LHCN-M2 (cell line): Measurements from ENCODE around the gene HSF4. TPM values are rescaled to one million over a fixed set of nuclear protein-coding genes. Genes with fewer than 3 reads are reported as not detected.

ENCODE experiments used
- DNase-seq: peaks from one replicate; pipeline ENCODE4 v3.0.0-alpha.2; 2012; ENCODE audit warnings: low read depth
- total RNA-seq: library from RNA; depleted of rRNA; stranded (reverse); fragments of >200 nt; gene quantifications from 2 replicates; pipeline ENCODE4 v1.2.3, GENCODE V29; 2014

Gene HSF4
- total RNA-seq, 1 experiment from 2014 or later, result 29.1 TPM

DNA sequence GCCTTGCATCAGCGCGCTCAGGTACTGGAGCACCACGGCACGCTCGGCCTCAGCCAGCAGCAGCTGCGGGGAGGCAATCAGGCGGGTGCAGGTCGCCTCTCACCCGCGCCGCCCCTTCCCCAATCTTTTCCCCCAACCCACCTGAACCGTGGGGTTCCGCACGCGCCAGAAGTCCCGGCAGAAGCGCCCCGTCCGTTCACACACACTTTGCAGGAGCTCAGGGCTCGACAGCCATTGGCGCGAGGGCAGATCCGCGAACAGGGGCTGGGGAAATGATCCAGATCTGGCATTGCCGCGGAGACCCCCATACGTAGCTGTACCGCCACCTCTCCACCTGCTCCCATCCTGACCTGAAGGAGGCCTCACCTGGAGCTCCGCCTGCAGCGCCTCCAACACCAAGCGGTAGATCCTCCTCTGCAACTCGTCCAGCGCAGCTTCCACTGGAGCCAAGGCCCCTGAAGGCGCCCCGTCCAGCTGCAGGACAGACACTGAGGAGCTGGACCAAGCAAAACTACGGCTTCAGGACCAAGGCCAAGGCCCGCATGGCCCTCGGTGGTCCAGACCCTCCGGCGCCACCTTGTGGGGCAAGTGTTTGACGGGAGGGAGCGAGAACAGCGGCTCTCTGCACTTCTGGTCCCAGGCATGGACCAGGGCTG, 20.6 kb downstream of the HSF4 start:
- DNase-seq, result peak; percentile 90

DNA sequence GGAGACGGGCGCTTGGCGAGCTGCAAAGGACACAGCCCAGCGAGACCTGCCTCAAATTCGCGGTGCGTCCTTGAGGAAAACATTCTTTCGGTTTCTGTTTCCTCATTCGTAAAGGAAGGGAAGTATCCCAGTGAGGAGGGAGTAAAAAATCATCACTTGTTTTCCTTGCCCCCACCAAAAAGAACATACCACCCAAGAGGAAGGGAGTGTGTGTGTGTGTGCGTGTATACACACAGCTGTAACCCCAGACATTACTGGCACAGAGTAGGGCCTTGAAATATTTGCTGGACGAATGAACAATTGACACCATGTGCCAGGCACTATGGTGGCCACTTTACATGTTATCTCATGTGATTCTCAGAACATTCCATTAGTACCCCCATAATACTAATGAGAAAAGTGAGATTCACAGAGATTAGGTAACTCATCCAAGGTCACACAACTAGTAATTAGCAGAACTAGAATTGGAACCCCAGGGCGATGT, 21.1 kb downstream of the HSF4 start:
- no peak for DNase-seq

DNA sequence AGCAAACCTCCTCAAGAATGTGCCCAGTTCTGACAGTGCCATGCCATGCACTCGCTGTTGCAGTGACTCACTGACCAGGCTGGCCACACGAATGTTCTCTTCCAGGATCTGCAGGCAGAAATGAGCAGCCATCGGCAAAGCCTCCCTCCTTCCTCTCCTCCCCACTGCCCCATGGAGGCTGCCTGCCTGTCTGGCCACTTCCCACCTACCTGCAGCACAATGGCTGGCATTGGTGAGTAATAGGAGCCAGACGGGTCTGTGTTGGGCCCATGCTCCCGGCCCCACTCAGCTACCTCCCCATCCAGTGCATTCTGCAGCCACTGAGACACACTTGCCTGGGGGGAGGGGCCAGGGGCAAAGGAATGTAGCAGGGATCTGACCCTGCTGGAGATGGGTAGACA, 22.0 kb downstream of the HSF4 start:
- peak; percentile 92 for DNase-seq

DNA sequence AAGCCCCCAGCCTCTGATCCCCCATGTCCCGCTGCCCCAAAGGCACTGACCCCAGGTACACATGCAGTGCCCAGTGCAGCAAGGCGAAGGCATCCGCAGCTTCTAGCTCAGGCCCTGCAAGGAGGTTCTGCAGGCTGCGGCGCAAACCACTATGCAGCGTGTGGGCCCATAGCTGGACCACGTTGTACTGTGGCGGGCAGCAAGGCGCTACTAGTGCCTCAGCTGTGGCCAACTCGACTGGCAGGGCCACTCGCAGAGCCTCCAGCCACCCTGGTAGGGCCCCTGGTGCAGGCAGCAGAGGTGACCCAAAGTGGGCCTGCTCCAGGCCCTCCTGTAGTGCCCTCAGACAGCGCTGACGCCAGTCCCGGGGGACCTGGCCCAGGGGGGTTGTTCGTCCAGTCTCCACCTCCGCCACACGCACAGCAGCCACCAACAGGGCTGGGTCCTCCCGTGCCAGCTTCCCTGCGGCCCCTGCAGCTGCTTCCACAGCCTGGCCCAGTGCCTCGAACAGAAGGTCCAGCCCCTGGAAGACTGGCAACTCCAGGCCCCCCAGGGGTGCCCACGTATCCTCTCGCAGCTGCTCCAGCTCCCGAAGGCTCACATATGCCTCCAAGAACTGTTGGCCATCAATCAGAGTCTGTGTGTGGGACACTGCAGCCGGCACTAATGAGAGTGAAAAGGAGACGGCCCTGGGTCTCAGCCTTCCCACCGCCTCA, 22.8 kb downstream of the HSF4 start:
- peak; percentile 87 for DNase-seq

DNA sequence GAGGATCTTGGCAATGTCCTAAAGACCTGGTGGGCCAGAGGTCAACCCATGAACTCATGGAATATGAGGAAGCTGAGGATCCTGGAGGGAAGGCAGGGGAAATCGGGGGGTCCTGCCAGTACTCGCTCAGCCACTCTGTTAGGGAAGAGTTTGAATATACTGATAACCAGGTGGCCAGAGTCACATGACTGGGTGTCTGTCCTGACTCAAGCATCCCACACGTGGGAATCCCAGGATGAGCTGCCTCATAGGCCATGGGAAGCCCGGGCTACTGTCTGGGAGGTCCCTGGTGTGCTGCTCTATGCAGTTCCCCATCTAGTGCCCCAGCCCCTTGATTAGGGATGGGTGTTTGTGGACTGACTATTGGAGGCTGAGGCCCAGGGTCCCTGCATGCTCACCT, 23.8 kb downstream of the HSF4 start:
- no peak for DNase-seq

DNA sequence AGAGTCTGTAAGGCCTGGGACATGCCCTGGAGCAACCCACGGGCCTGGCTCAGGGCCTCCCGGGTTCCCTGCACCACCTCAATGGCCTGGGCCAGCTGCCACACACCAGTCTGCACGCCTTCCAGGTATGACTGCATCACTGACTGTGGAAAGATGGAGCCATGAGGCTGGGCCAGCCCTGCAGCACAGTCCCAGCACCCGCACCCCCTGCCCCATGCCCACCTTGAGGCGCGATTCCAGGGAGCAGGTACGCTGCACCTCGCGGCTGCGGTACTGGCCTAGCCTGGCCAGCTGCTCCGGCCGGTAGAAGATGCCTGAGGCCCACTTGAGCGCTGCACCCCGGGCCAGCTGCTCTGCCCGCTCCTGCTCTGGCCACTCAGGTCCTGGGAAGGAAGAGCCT, 24.3 kb downstream of the HSF4 start:
- DNase-seq, result no peak

DNA sequence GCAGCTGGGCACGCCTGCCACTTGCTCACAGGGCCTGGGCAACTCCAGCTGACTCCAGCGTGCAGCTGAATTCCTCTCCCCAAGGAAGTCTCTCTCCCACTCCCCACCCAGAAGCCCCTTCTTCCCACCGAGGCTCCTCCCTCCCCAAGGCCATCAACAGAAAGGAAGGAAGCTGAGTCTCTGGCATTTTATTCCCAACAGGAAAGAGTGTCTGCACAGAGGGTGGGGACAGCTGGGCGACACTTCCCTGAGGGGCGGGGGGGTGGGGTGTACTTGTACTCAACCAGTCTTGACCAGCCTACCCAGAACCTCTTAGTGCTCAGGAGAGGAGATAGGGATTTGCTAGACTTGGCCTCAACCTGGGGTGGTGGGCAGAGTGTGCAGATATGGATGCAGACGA, 25.5 kb downstream of the HSF4 start, which contains the start of gene EXOC3L1:
Gene EXOC3L1, minus strand, starts transcription at position 96 of the 400 bp plus-strand sequence. CDS start 460 bp downstream, outside the sequence.
- no peak for DNase-seq

DNA sequence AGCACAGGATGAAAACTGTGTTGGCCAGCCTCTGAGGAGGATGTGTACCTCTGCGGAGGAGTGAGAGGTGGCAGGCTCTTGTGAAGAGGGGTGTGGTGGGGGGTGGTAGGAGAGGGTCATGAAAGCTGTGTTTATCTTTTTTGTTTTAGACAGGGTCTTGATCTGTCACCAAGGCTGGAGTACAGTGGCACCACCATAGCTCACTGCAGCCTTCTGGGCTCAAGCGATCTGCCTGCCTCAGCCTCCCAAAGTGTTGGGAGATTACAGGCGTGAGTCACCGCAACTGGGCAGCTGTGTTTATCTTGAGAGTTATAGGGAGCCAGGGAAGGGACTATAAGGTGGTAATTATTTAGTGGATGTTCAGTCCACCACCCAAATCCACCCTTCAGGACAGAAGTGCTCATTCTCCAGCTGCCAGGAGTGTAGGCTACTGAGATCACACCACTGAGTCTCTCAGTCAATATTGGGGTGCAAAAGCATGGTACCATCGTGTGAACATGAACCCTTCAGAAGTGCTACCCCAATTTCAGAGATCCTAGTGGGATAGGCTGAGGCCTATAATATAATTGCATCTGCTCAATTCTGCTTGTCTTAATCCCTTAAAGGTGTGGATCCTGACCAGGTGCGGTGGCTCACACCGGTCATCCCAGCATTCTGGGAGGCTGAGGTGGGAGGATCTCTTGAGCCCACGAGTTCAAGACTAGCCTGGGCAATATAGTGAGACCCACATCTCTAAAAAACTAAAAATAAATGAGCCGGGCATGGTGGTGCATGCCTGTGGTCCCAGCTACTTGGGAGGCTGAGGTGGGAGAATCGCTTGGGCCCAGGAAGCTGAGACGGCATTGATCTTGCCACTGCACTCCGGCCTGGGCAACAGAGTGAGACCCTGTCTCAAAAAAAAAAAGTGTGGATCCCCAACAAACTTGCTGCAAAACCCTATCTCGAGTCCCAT, 26.2 kb downstream of the HSF4 start:
- peak; percentile 75 for DNase-seq

DNA sequence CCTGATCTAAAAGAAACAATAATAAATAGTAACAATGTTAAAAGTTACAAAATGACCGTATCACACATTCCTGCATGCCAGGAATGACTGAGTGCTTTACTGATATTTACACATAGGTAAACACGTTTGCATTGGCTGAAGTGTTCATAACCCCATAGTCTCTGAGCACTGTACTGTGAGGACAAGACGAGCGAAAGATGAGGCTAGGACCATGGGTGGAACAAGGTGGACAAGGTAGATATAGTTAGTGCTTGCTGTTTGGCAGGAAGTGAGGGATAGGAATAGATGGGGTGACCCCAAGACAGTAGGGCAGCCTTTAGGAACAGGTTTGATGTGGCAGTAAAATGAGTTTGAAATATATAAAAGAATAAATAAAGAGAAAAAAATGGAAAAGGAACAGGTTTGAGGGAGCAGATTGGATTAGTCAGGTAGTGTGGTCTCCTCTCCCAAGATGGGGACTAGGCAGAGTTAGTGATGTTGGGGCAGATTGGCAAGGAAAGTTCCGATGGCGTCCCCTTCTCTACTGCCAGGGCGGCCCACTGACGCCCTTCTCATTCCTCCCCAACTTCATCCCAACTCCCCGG, 27.0 kb downstream of the HSF4 start:
- DNase-seq, result no peak

DNA sequence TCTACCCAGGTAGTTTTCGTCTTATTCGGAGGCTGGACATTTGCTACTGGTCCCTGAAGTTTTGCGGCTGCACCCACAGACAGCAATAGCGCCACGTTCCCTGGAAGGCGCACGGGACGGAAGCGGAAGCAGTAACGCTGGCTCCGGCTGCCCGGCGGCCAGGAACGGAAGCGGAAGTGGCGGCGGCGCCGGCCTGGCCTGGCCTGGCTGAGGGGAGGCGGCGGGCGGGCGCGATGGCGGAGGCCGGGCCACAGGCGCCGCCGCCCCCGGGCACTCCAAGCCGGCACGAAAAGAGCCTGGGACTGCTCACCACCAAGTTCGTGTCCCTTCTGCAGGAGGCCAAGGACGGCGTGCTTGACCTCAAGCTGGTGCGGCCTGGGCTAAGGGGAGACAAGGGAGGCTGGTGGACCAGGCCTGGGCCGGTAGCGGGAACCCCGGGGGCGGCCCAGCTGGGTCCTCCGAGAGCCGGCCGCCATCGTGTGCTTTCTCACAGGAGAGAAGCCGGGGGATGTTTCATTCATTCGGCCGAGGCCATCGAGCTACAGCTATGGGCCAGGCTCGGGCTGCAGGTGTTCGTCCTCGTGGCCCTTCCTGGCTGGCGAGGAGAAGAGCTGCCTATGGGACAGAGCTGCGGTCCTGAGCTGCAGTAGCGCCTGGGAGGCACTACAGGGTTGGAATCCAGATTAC, 27.6 kb downstream of the HSF4 start, which contains the start of gene E2F4:
Gene E2F4, plus strand, starts transcription at position 161 of the 687 bp plus-strand sequence. Its CDS starts 73 bp downstream, at position 234.
- peak; percentile 87 for DNase-seq

DNA sequence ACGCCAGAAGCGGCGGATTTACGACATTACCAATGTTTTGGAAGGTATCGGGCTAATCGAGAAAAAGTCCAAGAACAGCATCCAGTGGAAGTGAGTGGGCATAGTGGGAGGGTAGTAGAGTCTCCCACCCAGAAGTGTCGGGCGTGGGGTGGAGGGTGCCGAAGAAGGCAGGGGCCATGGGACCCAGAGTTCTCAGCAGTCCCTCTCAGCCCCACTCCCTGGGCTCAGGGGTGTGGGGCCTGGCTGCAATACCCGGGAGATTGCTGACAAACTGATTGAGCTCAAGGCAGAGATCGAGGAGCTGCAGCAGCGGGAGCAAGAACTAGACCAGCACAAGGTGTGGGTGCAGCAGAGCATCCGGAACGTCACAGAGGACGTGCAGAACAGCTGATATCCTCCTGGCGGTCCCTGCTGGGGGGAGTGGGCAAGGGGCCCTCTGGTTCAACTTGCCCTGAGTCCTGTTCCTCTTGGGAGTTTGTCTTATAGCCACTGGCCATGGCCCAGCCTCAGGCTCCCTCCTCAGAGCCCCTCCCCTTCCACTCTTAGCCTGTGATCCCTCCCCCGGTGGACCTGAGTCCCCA, 28.3 kb downstream of the HSF4 start:
- DNase-seq, result no peak

DNA sequence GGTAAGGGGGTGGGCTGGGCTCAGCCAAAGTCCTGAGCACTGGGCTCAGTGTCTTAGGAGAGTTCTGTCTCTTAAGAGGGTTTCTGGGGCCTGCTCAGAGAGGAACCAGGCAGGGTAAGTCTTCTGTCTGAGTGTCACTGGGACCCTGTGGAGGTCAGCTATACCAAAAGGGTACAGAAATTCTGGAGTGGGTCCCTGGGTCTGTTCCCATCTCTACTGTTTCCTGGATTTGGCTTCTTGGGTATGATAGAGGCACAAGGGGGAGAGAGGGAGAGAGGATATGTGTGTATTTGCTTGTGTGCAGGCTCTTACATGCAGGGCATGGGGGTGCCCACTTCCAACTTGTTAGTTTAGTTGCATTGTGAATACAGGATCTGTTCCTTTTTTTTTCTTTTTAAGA, 29.0 kb downstream of the HSF4 start:
- no peak for DNase-seq

DNA sequence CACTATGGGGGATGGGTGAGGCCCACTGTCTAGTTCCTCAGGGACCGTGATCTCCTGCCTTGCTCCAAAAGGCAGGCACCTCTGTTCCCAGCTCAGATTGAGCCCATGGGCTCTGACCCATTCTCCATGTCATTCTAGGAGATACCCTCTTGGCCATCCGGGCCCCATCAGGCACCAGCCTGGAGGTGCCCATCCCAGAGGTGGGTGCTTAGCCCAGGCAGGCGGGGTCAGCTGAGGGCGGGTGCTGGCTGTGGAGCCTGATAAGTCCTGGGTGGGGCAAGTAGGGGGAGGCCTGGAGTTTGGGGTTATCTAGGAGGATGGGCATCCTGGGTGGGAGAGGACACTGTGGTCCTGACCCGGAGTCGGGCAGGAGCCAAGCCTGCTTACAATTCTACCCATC, 29.7 kb downstream of the HSF4 start:
- DNase-seq, result no peak

DNA sequence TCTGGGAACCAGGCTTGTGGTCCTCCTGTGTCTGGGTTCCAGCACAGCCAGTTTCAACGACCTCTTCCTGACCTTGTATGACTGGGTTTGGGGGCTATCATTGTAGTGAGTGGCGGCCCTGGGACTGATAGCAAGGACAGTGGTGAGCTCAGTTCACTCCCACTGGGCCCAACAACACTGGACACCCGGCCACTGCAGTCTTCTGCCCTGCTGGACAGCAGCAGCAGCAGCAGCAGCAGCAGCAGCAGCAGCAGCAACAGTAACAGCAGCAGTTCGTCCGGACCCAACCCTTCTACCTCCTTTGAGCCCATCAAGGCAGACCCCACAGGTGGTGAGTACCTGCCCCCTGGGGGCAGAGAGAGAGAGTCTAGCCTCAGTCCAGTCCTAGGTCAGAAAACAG, 31.1 kb downstream of the HSF4 start:
- DNase-seq, result no peak

DNA sequence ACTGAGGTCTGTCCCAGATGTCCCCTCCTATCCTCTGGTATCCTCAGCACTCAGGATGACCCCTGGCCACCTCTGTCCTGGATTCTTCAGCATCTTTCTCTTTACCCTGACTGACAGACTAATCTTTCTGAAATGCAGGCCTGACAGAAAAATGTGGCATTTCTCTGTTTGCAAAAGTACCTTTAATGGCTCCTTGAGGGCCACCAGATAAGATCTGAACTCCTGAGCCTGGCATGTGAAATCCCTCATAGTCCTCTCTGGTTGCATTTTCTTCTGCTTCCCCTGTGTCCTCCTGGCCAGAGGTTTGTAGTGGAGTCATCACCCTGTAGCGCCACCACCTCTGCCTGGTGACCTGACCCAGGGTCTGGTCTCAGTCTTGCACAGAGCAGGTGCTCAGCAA, 32.3 kb downstream of the HSF4 start:
- no peak for DNase-seq

DNA sequence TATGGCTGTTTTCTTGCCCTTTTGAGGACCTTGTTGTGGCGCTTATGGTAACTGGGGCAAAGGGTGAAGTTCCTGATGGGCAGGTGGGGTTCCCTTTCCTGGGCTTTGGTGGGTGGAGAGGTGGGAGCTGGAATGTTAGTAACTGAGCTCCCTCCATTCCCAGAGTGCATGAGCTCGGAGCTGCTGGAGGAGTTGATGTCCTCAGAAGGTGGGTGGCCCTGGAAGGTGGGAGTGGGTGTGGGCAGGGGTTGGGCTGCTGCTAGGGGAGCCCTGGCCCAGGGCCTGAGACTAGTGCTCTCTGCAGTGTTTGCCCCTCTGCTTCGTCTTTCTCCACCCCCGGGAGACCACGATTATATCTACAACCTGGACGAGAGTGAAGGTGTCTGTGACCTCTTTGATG, 33.2 kb downstream of the HSF4 start:
- DNase-seq, result no peak

DNA sequence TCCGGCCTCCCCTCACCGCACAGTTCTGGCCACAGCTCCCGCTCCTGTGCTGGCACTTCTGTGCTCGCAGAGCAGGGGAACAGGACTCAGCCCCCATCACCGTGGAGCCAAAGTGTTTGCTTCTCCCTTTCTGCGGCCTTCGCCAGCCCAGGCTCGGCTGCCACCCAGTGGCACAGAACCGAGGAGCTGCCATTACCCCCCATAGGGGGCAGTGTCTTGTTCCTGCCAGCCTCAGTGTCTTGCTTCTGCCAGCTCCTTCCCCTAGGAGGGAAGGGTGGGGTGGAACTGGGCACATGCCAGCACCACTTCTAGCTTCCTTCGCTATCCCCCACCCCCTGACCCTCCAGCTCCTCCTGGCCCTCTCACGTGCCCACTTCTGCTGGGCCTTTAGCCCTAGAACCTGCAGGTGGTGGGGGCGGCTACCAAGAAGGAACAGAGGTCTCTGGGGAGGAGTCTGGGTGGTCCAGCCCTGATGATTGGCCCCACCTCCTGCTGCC, 33.7 kb downstream of the HSF4 start:
- peak; percentile 50 for DNase-seq

DNA sequence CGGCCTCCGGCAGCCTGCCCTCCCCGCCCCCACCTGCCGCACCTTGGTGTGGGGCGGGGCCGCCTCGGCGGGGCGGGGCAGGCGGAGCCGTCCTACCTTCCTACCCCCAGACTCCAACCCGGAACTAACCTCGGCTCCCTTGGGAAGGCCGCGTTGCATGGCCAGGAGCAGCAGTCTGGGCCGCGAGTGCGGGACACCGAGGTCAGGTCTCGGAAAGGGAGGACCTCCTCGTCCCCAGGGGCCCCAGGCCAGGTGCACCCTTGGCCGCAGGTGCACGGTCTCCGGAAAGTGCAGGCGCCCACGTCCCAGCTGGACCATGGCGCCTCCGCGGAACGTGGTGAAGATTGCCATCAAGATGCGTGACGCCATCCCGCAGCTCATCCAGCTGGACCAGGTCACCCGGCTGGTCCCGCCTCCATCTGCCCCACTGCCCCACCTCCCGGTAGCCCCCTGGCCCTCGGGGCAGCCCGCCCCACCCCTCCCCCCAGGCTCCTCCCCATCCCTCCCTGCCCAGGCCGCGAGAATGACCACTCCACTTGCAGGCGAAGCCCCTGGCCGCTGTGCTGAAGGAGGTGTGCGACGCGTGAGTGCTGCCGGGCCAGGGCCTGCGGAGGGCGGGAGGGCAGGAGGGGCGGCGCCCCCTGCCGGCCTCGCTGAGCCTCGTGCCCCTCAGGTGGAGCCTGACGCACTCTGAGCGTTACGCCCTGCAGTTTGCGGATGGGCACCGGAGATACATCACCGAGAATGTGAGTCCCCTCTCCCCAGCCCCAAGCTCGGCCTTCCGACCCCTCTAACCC, 34.7 kb downstream of the HSF4 start, which contains the start of gene ELMO3:
Gene ELMO3, plus strand, starts transcription at position 121 of the 797 bp plus-strand sequence. Its CDS starts 196 bp downstream, at position 317.
- no peak for DNase-seq

DNA sequence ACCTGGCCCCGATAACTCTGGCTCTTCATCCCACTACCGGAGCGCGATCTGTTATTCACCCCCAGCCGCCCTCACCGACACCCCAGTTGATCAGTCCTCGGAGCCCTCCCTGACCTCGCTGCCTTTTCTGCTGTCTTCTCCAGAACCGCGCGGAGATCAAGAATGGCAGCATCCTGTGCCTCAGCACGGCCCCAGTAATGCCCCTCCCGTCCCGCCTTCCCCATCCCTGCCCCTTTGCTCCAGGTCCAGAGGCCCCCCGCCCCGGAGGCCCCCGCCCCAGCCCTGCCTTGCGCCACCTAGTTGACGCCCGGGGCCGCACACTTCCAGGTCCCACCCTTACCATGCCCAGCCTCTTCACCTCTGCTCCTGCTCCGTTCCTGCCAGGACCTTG, 35.3 kb downstream of the HSF4 start:
- DNase-seq, result no peak
